Kidney (tissue), 11 donors: Measurements from ENCODE around the gene POLR2J3. TPM values are rescaled to one million over a fixed set of nuclear protein-coding genes. Genes with fewer than 3 reads are reported as not detected.
"Not testable (repeated sequence)": the region's sequence is repeated elsewhere in the genome, so short reads cannot be mapped to it uniquely, and the experiment has no call there.

Experiments used
- DNase-seq, 5 donors: peaks; one replicate each; pipeline ENCODE4 v3.0.0-alpha.2; 2013 to 2020
- FAIRE-seq: peaks from 2 replicates; lab custom pipeline; 2012; peaks lifted over from hg19 to GRCh38; lab: Jason Lieb, UNC
- H3K27ac ChIP-seq, 2 donors: one replicate each; pipeline ENCODE4 v1.7.0; 2013; ENCODE audit warnings: low read depth in 2 of 2, low read length in 2 of 2, inconsistent platforms in 1 of 2
- H3K27me3 ChIP-seq: one replicate; pipeline ENCODE4 v1.7.1; 2013; ENCODE audit warnings: low read length, inconsistent platforms; ENCODE audit not compliant: control insufficient read depth, insufficient read depth
- H3K36me3 ChIP-seq, 3 donors: one replicate each; pipeline versions ENCODE4 v1.7.0 to v1.7.1; 2013; ENCODE audit warnings: low read length in 3 of 3, control low read depth in 1 of 3, inconsistent platforms in 1 of 3; ENCODE audit not compliant: insufficient read depth in 3 of 3, control insufficient read depth in 2 of 3
- H3K4me1 ChIP-seq, 3 donors: one replicate each; pipeline versions ENCODE4 v1.7.0 to v1.7.1; 2013; ENCODE audit warnings: low read length in 3 of 3, inconsistent platforms in 1 of 3, low read depth in 1 of 3; ENCODE audit not compliant: control insufficient read depth in 2 of 3, insufficient read depth in 2 of 3
- H3K4me3 ChIP-seq, 3 donors: one replicate each; pipeline versions ENCODE4 v1.7.0 to v1.8.1; 2013; ENCODE audit warnings: low read length in 3 of 3, control low read depth in 1 of 3, inconsistent platforms in 1 of 3
- H3K9ac ChIP-seq, 3 donors: one replicate each; pipeline versions ENCODE4 v1.7.0 to v1.7.1; 2013; ENCODE audit warnings: low read length in 3 of 3, control low read depth in 1 of 3, inconsistent platforms in 1 of 3
- H3K9me3 ChIP-seq, 3 donors: one replicate each; pipeline versions ENCODE4 v1.7.0 to v1.7.1; 2013; ENCODE audit warnings: low read length in 3 of 3, control low read depth in 1 of 3, inconsistent platforms in 1 of 3; ENCODE audit not compliant: control insufficient read depth in 2 of 3, insufficient read depth in 1 of 3
- intact Hi-C: fragments of 100-400 bp; cut with DNase I; formaldehyde crosslinking; loops from one replicate; pipeline ENCODE4 v1.11.1; 2022
- polyA plus RNA-seq: library from polyadenylated mRNA; stranded (reverse); fragments of 350-450 nt; fragmentation: Illumina TruSeq; extraction: RNeasy Lipid Tissue Mini Kit (QIAGEN cat#74804); gene quantifications from one replicate; pipeline ENCODE4 v1.2.3, GENCODE V29; 2014; ENCODE audit warnings: low read depth, low replicate concordance; ENCODE audit not compliant: insufficient read depth
- total RNA-seq: library from RNA; stranded (reverse); fragmentation: NEBNext Ultra II Directional; extraction: Animal tissue kit (Norgen Biotek cat#: 25700); gene quantifications from one replicate; pipeline ENCODE4 v1.2.1, GENCODE V29; 2021
- donor health status: control.
- donor health status: control.
- donor health status: DM: yes; HTN: yes; CAD: no.
- donor health status: Normal renal cell carcinoma (clear cell type).

Gene POLR2J3
- total and polyA plus RNA-seq, 2 donors from 2014 or later: 48.0 to 70.8 TPM

GRCh38 chr7:102613575-102614345 is 41.4 kb upstream of the POLR2J3 start:
- H3K4me3 ChIP-seq, H3K27me3 ChIP-seq, H3K9ac ChIP-seq, H3K4me1 ChIP-seq, H3K9me3 ChIP-seq, H3K27ac ChIP-seq, H3K36me3 ChIP-seq, FAIRE-seq, intact Hi-C loops: not testable (repeated sequence)
- peak in 1 of 5 donors; percentile 16 for DNase-seq

- peak overlapping the region in 1 of 2 donors; percentile 28 for H3K27ac ChIP-seq
- H3K9me3 ChIP-seq, H3K4me1 ChIP-seq, H3K4me3 ChIP-seq, H3K36me3 ChIP-seq, H3K27me3 ChIP-seq, intact Hi-C loops, H3K9ac ChIP-seq, FAIRE-seq: not testable (repeated sequence)
- DNase-seq: peak; percentile 23 to 85 (median 43)
Observed at GRCh38 chr7:102611675-102612325, 39.4 kb upstream of the POLR2J3 start.

GRCh38 chr7:102611013-102611674 is 38.8 kb upstream of the POLR2J3 start:
- intact Hi-C loops, H3K9me3 ChIP-seq, H3K27ac ChIP-seq, FAIRE-seq, H3K4me3 ChIP-seq, H3K27me3 ChIP-seq, DNase-seq, H3K36me3 ChIP-seq, H3K4me1 ChIP-seq, H3K9ac ChIP-seq: not testable (repeated sequence)

- H3K9ac ChIP-seq, H3K4me1 ChIP-seq, FAIRE-seq, H3K27me3 ChIP-seq, H3K36me3 ChIP-seq, intact Hi-C loops, H3K4me3 ChIP-seq, H3K9me3 ChIP-seq, H3K27ac ChIP-seq, DNase-seq: not testable (repeated sequence)
Observed at GRCh38 chr7:102610441-102610840, 38.1 kb upstream of the POLR2J3 start.

- intact Hi-C loops, H3K36me3 ChIP-seq, DNase-seq, H3K27ac ChIP-seq, H3K4me3 ChIP-seq, H3K9ac ChIP-seq, H3K9me3 ChIP-seq, FAIRE-seq, H3K27me3 ChIP-seq, H3K4me1 ChIP-seq: not testable (repeated sequence)
Observed at GRCh38 chr7:102609734-102610133, 37.4 kb upstream of the POLR2J3 start.

GRCh38 chr7:102606848-102607247 is 34.5 kb upstream of the POLR2J3 start:
- H3K27ac ChIP-seq, H3K4me1 ChIP-seq, DNase-seq, intact Hi-C loops, H3K9ac ChIP-seq, H3K27me3 ChIP-seq, H3K9me3 ChIP-seq, FAIRE-seq, H3K4me3 ChIP-seq, H3K36me3 ChIP-seq: not testable (repeated sequence)

GRCh38 chr7:102604431-102605145 is 32.2 kb upstream of the POLR2J3 start:
- H3K9me3 ChIP-seq, H3K27ac ChIP-seq, H3K4me1 ChIP-seq, DNase-seq, H3K36me3 ChIP-seq, H3K9ac ChIP-seq, FAIRE-seq, H3K4me3 ChIP-seq, intact Hi-C loops, H3K27me3 ChIP-seq: not testable (repeated sequence)
